Left ventricle myocardium superior (tissue), 1 donor: ENCODE data around the gene NPTXR. TPM values are rescaled to one million over a fixed set of nuclear protein-coding genes. Genes with fewer than 3 reads are reported as not detected.

ENCODE experiments used
- ATAC-seq: fragments of 200-7000 bp; cut with Tn5 transposase; one replicate; pipeline ENCODE4 v1.9.1; 2020; ENCODE audit warnings: mild to moderate bottlenecking, moderate library complexity
- DNase-seq: peaks from one replicate; pipeline ENCODE4 v3.0.0-alpha.2; 2020
- intact Hi-C: fragments of 100-400 bp; cut with micrococcal nuclease; formaldehyde crosslinking; loops from one replicate; pipeline ENCODE4 v1.11.0; 2022
- total RNA-seq: library from RNA; stranded (reverse); fragmentation: NEBNext Ultra II Directional; extraction: Animal tissue kit (Norgen Biotek cat#: 25700); gene quantifications from one replicate; pipeline ENCODE4 v1.2.1, GENCODE V29; 2021
- donor health status: DM: no; HTN: yes; CAD: no; lungs with severe emphysema.

The NPTXR gene
- total RNA-seq, 1 donor from 2014 or later, result 23.4 TPM

GRCh38 chr22:38870791-38871359, 27.0 kb upstream of the NPTXR start:
- no peak for DNase-seq
- ATAC-seq, result no peak
- intact Hi-C loops, result loop anchor here (10.0 kb wide), 1 partner anchor 54 kb away; no protein-coding TSS in a partner anchor

GRCh38 chr22:38870312-38870741, 26.5 kb upstream of the NPTXR start:
- intact Hi-C loops, result loop anchor here (10.0 kb wide), 1 partner anchor 54 kb away; no protein-coding TSS in a partner anchor
- DNase-seq (peak; percentile 94), ATAC-seq (peak; percentile 51)

- ATAC-seq (no peak), DNase-seq (no peak)
- intact Hi-C loops, result loop anchor here (5.0 to 10.0 kb wide), 2 partner anchors 55 to 253 kb away; no protein-coding TSS in a partner anchor
Observed at GRCh38 chr22:38869663-38870062, 25.8 kb upstream of the NPTXR start.

GRCh38 chr22:38868886-38869381, 25.1 kb upstream of the NPTXR start:
- DNase-seq (peak; percentile 90), ATAC-seq (peak; percentile 32)
- intact Hi-C loops, result loop anchor here (5.0 kb wide), 1 partner anchor 253 kb away; no protein-coding TSS in a partner anchor

GRCh38 chr22:38868286-38868721, 24.5 kb upstream of the NPTXR start:
- no peak for ATAC-seq
- DNase-seq, result no peak
- intact Hi-C loops, result loop anchor here (5.0 kb wide), 1 partner anchor 254 kb away; no protein-coding TSS in a partner anchor

- intact Hi-C loops, result loop anchor here (5.0 kb wide), 1 partner anchor 255 kb away; no protein-coding TSS in a partner anchor
- no peak for DNase-seq
- no peak for ATAC-seq
Observed at GRCh38 chr22:38867471-38868285, 23.9 kb upstream of the NPTXR start.

- no peak for DNase-seq
- intact Hi-C loops, result loop anchor here (5.0 kb wide), 1 partner anchor 255 kb away; no protein-coding TSS in a partner anchor
- ATAC-seq, result no peak
Observed at GRCh38 chr22:38867124-38867455, 23.3 kb upstream of the NPTXR start.

- peak; percentile 37 for DNase-seq
- intact Hi-C loops, result loop anchor here (5.0 kb wide), 1 partner anchor 256 kb away; no protein-coding TSS in a partner anchor
- no peak for ATAC-seq
Observed at GRCh38 chr22:38866399-38867123, 22.7 kb upstream of the NPTXR start.

GRCh38 chr22:38866024-38866398, 22.2 kb upstream of the NPTXR start:
- intact Hi-C loops, result loop anchor here (5.0 kb wide), 1 partner anchor 256 kb away; no protein-coding TSS in a partner anchor

GRCh38 chr22:38865201-38866023, 21.6 kb upstream of the NPTXR start:
- DNase-seq (peak; percentile 36), ATAC-seq (no peak)
- intact Hi-C loops, result loop anchor here (5.0 kb wide), 1 partner anchor 257 kb away; no protein-coding TSS in a partner anchor

More at GRCh38 chr22:38866024-38866398, 22.2 kb upstream of the NPTXR start:
- DNase-seq (no peak), ATAC-seq (no peak)

GRCh38 chr22:38864361-38865191, 20.7 kb upstream of the NPTXR start:
- intact Hi-C loops, result loop anchor here (5.0 kb wide), 1 partner anchor 258 kb away; no protein-coding TSS in a partner anchor
- DNase-seq (peak; percentile 70), ATAC-seq (peak; percentile 39)

GRCh38 chr22:38863531-38864131, 19.8 kb upstream of the NPTXR start:
- DNase-seq, result no peak
- intact Hi-C loops, result no loop called here
- ATAC-seq, result no peak

- peak; percentile 71 for DNase-seq
- ATAC-seq, result peak; percentile 47
- intact Hi-C loops, result no loop called here
Observed at GRCh38 chr22:38862375-38863329, 18.8 kb upstream of the NPTXR start.

GRCh38 chr22:38861927-38862326, 18.1 kb upstream of the NPTXR start:
- intact Hi-C loops, result no loop called here
- ATAC-seq (no peak), DNase-seq (no peak)

GRCh38 chr22:38861170-38861876, 17.5 kb upstream of the NPTXR start:
- DNase-seq (no peak), ATAC-seq (no peak)
- intact Hi-C loops, result no loop called here
